Stimulated activated CD8-positive, alpha-beta memory T cell treated with anti-CD3 and anti-CD28 coated beads, Interleukin-12 subunit alpha, Interleukin-12 subunit beta, amount 100 ng/mL, for 4 hours (primary cell): ENCODE data around the gene BTBD9.

ENCODE experiments used
- DNase-seq: peaks from one replicate; pipeline ENCODE4 v3.0.0-alpha.2; 2020; ENCODE audit warnings: low read depth

The BTBD9 gene

DNA sequence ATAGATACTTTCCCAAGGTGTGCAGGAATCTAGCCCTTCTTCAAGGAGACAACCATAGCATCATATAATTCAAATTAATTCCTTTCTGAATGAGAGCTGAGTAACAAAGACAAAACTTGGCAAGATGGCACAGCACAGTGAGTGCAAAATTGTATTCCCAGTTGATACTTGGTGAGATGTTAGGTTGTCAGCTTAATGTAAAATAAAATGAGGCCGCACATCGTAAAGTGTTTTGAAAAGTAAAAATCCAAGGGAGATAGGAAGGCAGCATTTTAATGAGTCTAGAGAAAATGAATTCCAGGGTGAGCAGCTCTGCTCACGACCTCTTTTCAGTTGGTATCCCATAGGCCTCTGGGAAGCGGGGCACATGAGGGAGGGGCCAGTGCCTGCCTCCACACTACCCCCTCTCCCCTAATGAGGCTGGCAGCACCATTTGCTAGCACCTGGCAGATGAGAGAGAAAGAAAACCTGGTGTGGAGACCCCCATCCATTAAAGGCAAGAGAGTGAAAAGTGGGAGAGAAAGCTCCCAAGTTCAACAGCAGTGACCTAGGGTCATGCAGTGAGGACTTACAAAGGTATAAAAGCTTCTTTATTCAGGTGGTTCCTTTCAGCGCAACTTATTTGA lies 158.4 kb downstream of the BTBD9 start:
- DNase-seq = no peak

DNA sequence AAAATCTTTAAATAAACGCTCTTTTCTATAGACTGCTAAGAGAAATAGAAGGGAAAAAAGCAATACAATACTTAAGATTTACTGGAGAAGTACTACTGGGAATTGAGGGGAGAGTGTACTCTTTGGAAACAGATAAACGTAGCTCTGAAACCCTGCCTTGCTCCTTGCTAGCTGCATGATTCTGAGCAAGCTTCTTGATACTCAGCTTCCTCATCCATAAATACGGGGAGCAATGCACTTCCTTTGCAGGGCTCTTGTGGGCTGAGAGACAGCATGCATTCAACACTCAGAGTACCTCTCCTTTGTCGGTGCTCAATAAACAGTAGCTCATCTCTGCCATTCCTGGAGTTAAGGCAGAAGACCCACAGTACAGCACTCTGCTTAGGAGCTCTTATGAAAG lies 159.7 kb downstream of the BTBD9 start:
- no peak for DNase-seq

DNA sequence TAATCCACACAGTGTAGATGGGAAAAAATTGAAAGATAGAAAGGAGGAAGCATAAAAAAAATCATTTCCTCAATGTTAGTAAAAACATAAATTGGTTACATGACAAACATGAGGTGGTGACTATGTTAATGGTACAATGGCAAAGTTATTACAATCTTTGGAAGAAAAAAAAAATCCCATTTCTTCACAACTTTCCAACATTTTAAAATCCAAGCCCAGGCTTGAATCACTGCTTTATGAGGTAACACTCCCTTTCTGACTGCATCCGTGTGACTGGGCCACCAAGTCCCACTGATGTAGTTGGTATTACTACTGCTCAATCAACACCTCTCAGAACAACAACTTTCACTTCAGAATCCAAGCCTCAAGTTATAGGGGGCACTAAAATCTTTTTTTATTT lies 160.4 kb downstream of the BTBD9 start:
- DNase-seq = no peak

DNA sequence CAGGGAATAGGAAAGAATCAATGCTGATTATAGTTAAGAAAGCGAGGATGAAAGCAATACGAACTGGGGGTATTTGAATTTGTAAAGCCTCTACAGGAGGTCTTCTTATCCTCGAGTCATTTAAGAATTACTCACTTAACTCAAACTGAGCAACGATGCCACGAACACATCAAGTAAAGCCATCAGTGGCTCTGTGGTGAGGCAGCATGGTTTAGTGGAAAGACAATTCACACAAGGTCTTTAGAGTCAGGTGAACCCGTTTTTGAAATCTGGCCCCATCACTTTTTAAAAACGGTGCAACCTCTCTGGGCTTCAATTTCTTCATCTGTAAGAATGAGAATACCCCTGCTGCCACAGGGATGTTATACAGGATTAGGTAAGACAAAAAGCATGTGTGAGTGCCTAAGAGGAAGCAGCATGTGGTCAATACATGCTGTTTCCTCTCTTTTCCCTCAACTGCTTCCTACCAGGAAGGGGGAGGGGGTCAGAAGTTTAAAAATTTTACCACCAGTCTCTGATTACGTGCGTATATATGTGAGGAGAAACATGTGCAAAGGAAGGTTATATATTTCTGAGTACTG lies 162.0 kb downstream of the BTBD9 start:
- DNase-seq = no peak

DNA sequence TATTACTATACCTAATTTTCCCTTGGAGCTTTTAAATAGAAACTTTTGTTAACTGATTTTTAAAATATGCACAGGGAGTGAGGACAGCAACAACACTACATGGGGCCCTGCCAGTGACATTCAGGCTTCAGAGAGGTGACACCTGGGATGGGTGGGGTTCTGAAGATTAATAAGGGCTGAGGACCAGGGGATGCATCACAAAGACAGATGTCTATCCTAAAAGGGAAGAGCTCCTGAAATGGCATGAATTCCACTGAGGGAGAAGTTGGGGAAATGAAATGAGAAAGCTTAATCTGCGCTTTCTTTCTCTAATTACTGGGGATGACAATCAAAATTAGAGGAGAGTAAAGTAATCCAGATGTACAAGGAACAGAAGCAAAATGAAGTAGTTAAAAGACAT lies 162.8 kb downstream of the BTBD9 start:
- DNase-seq = no peak

DNA sequence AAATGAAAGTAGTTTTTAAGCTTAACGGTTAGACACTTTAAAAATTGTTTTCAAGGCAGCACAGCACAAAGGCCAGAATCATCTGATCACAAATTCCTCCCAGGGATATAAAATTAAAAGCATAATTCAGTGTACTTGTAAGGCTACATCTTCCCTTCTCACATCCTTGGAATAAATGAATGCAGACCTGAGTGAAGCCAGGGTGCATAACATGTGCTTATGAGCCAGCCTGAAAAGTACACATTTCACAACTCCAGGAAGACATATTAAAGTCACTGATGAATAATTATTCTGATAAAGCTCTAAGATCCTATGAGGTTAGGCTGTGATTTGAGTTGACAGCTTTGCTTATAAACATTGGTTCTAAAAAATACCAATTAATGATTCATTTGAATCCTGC lies 163.6 kb downstream of the BTBD9 start:
- no peak for DNase-seq

DNA sequence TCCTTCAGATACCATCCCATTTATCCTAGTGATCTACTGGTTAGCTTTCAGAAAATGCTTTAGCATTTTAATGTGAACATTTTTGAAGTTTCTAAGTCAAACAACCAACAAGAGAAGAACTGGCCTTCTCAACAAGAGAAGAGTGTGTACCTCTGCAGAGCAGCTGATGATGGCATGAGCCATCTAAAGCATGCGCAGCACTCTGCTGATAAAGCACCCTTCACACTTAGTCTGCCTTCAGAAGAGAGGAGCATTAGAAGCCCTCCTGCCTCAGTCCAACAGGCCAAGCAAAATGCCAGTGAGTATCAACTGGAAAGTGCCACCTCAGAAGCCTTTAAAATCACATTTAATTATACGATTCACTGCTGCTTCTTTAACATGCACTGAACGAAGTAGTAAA lies 169.2 kb downstream of the BTBD9 start:
- no peak for DNase-seq

DNA sequence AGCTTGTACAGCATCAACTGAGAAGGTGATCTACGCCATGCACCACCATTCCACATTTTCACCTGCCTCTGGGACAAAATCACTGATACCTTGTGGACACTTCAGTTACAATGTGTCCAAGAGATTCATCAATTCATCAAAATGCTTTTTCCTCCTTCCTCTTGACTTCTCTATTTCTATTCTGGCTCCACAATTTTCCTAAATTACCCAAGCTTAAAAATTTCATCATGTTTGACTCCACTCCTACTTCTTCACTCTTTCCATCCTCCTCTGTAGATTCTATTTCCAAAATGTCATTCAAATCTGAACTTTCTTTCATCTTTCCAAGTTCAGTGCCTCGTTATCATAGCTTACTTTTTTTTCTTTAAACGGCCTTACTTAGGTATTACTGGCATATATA lies 172.2 kb downstream of the BTBD9 start:
- no peak for DNase-seq

DNA sequence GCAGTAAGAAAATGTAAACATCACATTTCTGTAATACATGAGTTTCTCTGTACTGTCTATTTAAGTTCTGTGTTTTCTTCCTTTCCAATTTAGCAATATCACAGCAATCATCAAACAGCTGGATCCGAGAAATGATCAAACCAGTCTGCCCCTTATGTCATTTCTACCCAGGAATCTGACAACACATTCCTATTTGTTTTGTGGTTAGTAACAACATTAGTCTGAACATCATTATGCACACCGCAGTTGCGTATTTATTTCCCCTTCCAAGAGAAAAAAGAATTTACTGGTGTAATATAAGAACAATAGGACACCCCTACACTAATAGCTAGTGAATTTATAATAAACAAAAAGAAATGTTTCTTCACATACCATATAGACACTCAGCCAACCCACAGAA lies 179.5 kb downstream of the BTBD9 start:
- DNase-seq = no peak

DNA sequence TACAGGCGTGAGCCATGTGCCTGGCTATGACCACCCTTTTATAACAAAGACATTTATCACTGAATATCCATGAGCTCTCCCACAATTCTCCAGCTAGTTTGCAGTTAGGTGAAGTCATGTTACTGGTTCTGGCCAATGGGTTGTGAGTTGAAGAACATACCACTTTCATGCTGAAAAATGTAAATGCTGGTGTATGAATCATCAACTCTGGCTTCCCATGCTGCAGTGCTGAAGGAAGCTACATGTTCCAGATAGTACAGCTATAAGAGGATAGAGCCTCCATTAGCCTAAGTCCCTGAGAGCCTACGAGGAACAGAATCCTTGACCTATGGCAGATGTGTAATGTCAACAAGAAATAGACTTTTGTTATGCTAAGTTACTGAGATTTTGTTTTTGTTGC lies 180.4 kb downstream of the BTBD9 start:
- no peak for DNase-seq

DNA sequence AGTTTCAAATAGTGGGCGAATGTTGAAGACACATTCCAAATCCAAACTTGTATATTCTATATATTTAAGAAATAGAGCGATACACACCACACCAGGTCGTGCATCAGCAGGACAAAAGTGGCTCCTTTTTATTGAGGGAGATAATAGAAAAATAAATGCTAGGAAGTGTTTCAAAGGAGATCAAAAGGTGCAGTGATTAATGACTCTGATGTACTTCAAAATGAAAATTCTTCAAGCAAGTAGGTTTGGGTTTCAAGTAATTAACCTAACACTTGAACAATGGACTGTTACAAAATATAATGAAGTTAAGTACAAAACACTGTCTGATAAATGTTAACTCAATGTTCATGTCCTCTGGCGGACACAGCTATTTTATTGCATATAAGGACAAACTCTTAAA lies 185.9 kb downstream of the BTBD9 start:
- DNase-seq = no peak

DNA sequence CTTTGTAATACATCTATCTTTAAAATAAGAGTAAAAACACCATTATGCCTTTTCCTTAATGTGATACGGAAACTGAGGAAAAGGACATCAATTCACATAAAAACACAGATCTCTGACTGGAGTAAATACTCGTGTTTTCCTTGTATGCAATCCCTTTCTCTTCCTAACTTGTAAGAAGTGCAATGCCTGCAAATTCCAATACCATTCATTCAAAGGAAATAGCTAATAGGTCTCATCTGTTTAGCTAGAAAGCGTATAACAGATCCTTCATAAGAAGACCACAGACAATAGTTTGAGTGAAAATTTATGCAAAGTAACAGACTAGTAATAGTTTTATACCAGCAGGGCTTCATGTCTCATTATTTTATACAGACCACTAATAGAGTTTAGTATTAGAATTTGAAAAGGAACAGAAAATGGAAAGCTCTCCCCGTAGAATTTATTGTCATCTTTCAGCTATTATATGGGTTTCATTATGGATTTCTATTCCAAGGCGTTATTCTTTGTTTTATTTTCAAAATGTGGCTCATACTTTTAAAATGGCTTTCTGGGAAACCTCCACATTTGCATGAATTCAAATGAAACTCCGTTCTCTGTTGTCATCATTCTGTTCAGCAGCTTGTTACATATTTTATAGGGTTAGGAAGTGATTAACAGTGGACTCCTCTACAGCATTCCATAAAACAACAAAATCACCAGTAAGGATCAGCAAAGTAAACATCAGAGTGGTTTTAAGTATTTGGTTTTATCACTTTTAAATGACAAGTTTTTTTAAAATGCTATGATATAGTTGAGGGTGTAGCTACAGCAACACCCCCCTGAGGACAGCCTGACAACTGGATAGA lies 186.7 kb downstream of the BTBD9 start:
- DNase-seq = no peak

DNA sequence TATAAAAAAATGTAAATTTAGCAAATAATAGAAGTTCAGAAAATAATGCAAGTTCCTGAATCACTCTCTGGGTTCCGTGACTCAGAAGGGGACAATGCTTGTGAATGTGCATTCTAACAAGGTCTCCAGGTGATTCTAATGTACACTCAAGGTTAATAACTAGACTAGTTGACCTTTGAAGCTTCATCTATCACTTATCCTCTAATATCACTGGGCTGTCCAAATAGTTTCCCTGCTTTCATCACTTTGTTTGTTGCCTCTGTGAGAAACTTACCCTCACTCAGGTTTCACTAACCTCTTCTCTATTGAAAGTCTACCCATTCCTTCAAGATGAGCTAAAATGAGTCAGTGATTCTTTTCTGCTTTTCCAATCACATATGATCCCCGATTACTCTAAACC lies 189.0 kb downstream of the BTBD9 start:
- no peak for DNase-seq

DNA sequence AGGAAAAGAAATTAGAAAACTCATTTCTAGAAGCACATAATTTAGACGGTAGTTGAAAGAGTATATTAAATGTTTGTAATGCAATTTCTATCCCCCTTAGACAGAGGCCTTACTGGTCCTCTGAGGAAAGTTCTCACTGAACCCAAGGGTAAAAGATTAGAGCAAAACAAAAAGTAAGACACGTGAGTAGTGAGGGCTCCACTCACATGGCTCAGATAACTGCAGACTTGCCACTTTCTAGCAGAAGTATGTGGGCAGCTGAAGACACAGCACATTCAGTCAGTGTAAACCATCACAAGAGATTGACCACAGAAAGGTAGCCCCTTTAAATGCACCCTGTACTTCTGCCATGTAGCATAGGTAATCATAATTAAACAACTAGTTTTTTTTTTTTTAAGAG lies 193.8 kb downstream of the BTBD9 start:
- DNase-seq = no peak

DNA sequence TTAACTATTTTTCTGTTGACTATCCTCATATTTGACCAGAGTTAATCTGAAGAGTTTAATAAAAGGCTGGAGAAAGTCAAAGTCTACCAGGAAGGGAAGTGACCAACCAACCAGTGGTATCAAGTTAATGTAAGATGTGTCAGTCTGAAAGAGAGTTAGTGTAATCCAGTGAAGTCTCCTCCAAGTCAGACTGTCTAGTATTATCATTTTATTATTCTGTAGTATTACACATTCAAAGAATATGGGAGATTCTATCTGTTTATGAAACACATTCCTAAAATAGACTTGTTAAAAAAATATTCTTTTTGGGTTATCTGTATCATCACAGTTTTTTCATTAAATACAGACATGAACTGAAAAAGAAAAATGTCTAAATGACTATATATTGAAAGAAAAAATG lies 194.4 kb downstream of the BTBD9 start:
- no peak for DNase-seq

DNA sequence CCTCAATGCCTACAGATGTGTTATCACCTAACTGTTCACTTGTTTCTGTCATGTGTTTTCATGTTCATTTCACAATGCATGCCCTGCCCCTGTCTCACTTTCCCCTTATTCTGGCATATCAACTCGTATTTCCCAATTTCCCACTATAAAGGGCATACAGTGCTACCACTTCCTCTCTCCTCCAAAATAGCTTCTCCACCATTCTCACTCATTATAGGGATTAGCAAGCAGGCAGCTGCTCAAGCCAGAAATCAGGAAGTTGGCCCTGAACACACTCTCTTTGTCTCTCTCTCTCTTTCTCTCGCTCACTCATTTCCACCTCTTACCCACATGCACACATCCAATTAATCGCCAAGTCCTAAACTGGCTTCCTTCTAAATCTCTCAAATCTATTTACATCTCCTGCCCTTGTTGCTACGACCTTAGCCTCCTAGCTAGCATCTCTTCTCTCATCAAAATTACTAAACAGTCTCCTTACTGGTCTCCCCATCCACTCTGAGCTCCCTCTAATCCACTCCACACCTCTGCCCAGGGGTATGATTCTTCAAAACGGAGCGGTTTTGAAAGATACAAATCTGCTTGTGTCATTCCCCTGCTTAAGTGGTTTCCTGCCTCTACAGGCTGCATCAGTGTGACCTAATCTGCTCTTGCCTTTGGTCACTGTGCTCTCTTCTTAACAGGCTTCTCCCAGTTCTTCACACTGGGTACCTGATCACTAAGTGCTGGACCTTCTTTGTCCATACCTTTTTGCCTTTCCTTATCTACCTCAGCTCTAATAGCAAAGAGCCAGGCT lies 196.2 kb downstream of the BTBD9 start:
- no peak for DNase-seq

DNA sequence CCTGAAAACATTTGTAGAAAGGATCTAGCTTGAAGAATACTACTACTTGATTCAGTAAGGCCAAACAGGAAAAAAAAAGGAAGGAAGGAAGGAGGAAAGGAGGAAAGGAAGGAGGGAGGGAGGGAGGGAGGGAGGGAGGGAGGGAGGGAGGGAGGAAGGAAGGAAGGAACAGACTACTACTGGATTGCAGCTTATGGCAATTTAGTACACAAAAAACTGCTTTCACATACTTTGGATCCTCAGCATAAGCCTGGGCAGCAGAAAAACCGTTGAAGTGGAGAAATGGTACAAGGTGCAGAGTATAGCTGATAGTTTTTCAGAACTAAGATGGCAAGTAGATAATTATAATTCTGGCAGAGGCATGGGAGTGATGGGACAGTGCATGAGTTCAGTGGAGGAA lies 201.6 kb downstream of the BTBD9 start:
- no peak for DNase-seq

DNA sequence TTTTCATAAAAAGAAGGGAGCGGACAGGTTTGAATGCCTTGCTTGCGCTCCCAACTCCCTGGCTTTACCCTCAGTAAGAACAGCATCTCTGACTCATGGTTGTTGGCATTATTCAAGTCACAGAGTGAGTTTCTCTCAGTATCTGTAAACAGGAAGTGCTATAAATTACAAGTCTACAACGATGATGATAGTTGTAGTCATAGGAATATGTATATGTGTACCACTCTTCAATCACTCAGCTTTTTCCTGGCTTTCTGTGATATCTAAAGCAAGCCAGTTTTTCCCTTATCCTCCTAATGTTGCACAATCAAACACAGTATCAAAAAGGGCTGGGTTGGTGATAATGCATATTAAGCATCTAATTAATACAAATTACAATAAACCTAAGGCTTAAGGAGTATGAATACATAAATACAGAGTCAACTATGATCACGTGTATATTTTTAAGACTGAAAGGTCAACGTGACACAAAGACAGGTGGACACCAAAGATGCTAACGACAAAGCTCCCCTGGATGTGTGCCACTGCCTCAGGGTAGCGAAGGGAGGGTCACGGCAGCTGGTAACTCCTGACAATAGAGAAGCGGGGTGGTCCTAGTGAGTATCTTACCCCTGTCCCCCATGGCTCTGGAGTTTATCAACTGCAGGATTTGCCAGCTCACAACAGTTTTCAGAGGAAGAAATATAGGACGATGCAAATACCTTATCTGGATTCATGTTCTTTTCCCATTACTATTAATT lies 202.8 kb downstream of the BTBD9 start:
- DNase-seq = no peak

DNA sequence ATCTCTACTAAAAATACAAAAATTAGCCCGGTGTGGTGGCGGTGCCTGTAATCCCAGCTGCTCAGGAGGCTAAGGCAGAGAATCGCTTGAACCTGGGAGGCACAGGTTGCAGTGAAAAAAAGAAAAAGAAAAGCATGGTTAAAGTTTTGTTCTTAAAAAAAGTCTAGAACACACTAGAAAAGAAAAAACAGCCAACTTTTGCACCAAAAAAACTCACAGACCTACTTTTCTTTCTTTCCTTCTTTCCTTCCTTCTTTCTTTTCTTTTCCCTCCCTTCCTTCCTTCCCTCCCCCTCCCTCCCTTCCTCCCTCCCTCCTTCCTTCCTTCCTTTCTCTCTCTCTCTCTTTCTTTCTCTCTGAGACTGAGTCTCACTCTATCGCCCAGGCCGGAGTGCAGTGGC lies 204.4 kb downstream of the BTBD9 start:
- DNase-seq = no peak

DNA sequence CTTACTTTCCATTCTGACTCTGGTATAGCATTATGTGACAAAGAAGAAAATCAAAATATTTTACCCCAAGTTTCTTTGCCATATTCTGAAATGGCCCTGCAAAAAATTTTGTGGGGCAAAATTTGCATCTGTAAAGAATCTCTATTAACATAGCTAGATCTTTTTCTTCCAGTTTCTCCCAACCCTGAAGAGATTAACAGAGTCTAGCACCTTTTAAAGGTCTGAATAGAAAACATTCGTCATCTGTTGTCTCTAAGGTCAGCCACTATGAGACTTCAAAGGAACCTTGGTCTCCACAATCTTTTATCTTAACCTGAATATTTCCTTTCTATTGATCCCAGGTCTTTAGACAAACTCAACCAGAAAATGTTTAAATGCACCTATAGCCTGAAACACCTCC lies 205.7 kb downstream of the BTBD9 start:
- no peak for DNase-seq

DNA sequence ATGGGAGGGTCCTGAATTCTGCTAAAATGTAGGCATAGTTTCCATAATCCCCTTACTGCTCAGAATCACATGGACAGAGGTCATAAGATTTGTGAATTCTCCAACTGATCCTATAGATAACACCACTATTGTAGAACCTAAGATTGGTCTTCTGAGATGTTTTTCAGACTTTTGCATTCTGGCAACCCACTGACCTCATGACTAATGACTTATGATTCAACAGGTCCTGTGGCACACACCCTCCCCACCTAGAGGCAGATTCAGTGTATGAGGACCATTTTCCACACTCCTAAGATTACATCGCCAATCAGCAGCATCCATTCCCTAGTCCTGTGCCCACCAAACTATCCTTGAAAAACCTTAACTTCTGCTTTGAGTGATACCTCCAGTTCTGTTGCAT lies 207.2 kb downstream of the BTBD9 start:
- no peak for DNase-seq

DNA sequence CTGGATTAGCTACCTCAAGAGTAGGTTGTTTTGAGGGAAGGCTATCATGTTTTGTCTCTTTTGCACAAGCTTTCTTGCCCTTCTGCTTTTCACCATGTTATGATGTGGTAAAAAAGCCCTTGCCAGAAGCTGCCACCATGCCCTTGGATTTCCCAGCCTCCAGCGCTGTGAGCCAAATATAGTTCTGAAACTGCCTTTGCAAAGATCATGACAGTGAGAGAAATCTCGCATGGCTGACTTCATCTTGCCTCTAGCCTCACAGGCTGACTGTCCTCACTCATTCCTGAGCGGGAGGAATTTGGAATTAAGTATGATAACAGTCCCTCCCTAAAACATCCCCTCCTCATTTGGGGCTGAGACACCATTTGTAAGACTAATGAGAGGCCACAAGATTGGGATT lies 207.7 kb downstream of the BTBD9 start:
- no peak for DNase-seq
